Suprapubic skin (tissue), 4 donors: Measurements from ENCODE around the gene CYTH1.
A peak's percentile ranks its signal among the peaks of the same experiment; 100 is the strongest.

Experiments used
- EP300 ChIP-seq: sonication (generic); formaldehyde crosslinking; IDR thresholded peaks from one replicate; pipeline ENCODE4 v1.6.1; 2017; ENCODE audit warnings: antibody characterized with exemption
- POLR2A ChIP-seq, 2 donors: fragments of 450-650 bp; IDR thresholded peaks; one replicate each; pipeline ENCODE4 v1.6.1; 2017; ENCODE audit warnings: antibody characterized with exemption in 2 of 2, mild to moderate bottlenecking in 2 of 2, moderate library complexity in 2 of 2
- POLR2AphosphoS5 ChIP-seq, 3 donors: sonication (generic); formaldehyde crosslinking; IDR thresholded peaks; one replicate each; pipeline ENCODE4 v1.6.1; 2017; ENCODE audit warnings: antibody characterized with exemption in 3 of 3
- TF ChIP-seq, protein P1 (sequence below), 2 donors: fragments of 200-600 bp in 1 of 2; fragments of 450-650 bp in 1 of 2; sonication (generic) in 1 of 2; IDR thresholded peaks; one replicate each; pipeline ENCODE4 v1.5.1; 2016 to 2019; ENCODE audit warnings: antibody characterized with exemption in 2 of 2, mild to moderate bottlenecking in 1 of 2, moderate library complexity in 1 of 2

DNA sequence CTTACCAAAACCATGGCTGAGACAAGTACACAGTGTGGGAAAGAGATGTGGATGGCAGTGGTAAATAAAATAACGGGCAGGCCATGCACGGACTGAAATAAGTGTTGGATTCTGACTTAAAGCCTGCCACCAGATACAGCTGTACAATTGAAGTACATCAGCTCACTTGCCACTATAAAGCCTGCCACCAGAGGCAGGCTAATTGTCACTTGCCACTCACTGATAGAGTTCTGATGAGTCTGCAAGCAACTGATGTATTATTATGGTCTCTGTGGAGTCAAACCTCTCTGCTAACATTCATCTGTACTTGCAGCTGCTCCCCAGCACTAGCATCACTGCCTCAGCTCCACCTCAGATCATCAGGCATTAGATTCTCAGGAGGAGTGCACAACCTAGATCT is 93.0 kb downstream of the CYTH1 start:
- TF ChIP-seq, protein P1, sequence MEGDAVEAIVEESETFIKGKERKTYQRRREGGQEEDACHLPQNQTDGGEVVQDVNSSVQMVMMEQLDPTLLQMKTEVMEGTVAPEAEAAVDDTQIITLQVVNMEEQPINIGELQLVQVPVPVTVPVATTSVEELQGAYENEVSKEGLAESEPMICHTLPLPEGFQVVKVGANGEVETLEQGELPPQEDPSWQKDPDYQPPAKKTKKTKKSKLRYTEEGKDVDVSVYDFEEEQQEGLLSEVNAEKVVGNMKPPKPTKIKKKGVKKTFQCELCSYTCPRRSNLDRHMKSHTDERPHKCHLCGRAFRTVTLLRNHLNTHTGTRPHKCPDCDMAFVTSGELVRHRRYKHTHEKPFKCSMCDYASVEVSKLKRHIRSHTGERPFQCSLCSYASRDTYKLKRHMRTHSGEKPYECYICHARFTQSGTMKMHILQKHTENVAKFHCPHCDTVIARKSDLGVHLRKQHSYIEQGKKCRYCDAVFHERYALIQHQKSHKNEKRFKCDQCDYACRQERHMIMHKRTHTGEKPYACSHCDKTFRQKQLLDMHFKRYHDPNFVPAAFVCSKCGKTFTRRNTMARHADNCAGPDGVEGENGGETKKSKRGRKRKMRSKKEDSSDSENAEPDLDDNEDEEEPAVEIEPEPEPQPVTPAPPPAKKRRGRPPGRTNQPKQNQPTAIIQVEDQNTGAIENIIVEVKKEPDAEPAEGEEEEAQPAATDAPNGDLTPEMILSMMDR (IDR thresholded peaks at IDR 0.05), result peak in 1 of 2 donors; percentile 3
- TF ChIP-seq POLR2A (IDR thresholded peaks at IDR 0.05) (no peak), POLR2AphosphoS5 (IDR thresholded peaks at IDR 0.05) (no peak), EP300 (no peak)
